Stomach smooth muscle (tissue), 2 donors: ENCODE data around the gene ERGIC3.

Experiments
- H3K27ac ChIP-seq: one replicate; pipeline ENCODE4 v1.7.0; 2013; ENCODE audit warnings: mild to moderate bottlenecking, low read length, inconsistent platforms
- H3K27me3 ChIP-seq, 2 donors: one replicate each; pipeline ENCODE4 v1.7.0; 2013; ENCODE audit warnings: low read length in 2 of 2; ENCODE audit not compliant: insufficient read depth in 2 of 2, control insufficient read depth in 1 of 2
- H3K36me3 ChIP-seq, 2 donors: one replicate each; pipeline ENCODE4 v1.7.0; 2013; ENCODE audit warnings: low read length in 2 of 2; ENCODE audit not compliant: control insufficient read depth in 2 of 2, insufficient read depth in 2 of 2
- H3K4me1 ChIP-seq: one replicate; pipeline ENCODE4 v1.7.0; 2013; ENCODE audit warnings: low read length; ENCODE audit not compliant: control insufficient read depth, insufficient read depth
- H3K4me3 ChIP-seq, 2 donors: one replicate each; pipeline ENCODE4 v1.7.0; 2013; ENCODE audit warnings: low read length in 2 of 2
- H3K9ac ChIP-seq, 2 donors: one replicate each; pipeline ENCODE4 v1.7.0; 2013; ENCODE audit warnings: low read length in 2 of 2, mild to moderate bottlenecking in 1 of 2
- H3K9me3 ChIP-seq, 2 donors: one replicate each; pipeline ENCODE4 v1.7.0; 2013; ENCODE audit warnings: low read length in 2 of 2; ENCODE audit not compliant: control insufficient read depth in 2 of 2
- donor health status: healthy.
- donor health status: Pancreatic carcinoma.

The ERGIC3 gene

GRCh38 chr20:35561671-35562070 is 19.8 kb downstream of the ERGIC3 start:
- Histone ChIP-seq H3K27me3 (no peaks in the 10 kb centered on the region), H3K4me1 (no peaks in the 10 kb centered on the region), H3K4me3 (no peak overlapping the region), H3K27ac (no peak overlapping the region), H3K9ac (no peak overlapping the region), H3K36me3 (peaks cover 2 to 9% of the 10 kb centered on the region in 2 donors), H3K9me3 (no peaks in the 10 kb centered on the region)

DNA sequence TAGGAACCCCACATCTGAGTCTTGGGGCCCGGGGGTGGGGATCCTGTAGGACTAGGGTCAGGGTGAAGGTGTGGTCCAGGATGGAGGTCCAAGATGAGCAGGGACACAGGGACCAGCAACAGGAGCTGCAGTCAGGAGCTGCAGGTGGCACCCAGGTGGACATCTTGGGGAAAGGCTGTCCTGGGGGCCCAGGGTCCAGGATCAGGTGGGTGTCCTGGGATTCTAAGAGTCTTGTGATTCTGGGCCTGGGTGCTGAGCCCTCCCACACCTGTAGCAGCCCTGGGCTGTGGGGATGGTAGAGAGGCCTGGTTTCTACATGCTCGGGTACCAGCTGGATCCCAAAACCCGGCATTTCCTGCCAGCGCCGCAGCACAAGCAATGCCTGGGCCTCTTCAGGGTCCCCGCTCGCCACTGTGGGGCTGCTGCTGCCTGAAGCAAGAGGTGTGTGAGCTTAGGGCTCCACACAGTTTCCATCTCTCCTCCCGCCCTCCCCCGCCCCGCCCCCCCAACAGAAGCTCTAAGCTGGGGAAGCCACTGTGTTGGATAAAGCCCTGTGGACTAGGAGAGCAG is 20.7 kb downstream of the ERGIC3 start:
- H3K27ac ChIP-seq = no peak overlapping the region
- no peak overlapping the region for H3K9ac ChIP-seq
- H3K4me3 ChIP-seq = no peak overlapping the region
- no peaks in the 10 kb centered on the region for H3K4me1 ChIP-seq
- no peaks in the 10 kb centered on the region for H3K27me3 ChIP-seq
- no peaks in the 10 kb centered on the region for H3K9me3 ChIP-seq
- peaks cover 0 to 3% of the 10 kb centered on the region in 2 donors for H3K36me3 ChIP-seq

DNA sequence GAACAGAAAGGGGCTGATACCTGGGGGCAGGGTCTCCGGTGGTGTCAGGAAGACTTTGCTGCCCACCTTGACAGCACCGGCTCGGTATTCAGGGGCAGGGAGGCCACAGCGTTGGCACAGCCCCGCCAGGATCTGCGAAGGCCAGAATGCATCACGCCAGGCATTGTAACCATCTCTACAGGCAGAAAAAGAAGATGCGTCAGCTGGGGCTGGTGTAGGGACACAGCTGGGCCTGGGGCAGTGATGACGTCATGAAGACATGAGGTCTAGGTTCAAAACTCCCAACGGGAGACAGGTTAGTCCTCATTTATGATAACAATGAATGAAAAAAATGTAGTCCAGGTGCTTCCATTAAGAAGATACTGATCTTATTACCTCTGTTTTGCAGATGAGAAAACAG is 22.0 kb downstream of the ERGIC3 start:
- Histone ChIP-seq H3K9me3 (no peaks in the 10 kb centered on the region), H3K4me1 (no peaks in the 10 kb centered on the region), H3K9ac (no peak overlapping the region), H3K36me3 (no peaks in the 10 kb centered on the region), H3K27ac (no peak overlapping the region), H3K27me3 (no peaks in the 10 kb centered on the region), H3K4me3 (no peak overlapping the region)

- no peak overlapping the region for H3K27ac ChIP-seq
- no peak overlapping the region for H3K9ac ChIP-seq
- no peaks in the 10 kb centered on the region for H3K27me3 ChIP-seq
- no peaks in the 10 kb centered on the region for H3K9me3 ChIP-seq
- H3K36me3 ChIP-seq = no peaks in the 10 kb centered on the region
- H3K4me3 ChIP-seq = no peak overlapping the region
- H3K4me1 ChIP-seq = no peaks in the 10 kb centered on the region
Measured at GRCh38 chr20:35564905-35565304, 23.0 kb downstream of the ERGIC3 start.

- no peaks in the 10 kb centered on the region for H3K36me3 ChIP-seq
- H3K9me3 ChIP-seq = peaks cover 0 to 2% of the 10 kb centered on the region in 2 donors
- no peak overlapping the region for H3K27ac ChIP-seq
- no peak overlapping the region for H3K9ac ChIP-seq
- H3K4me1 ChIP-seq = no peaks in the 10 kb centered on the region
- H3K27me3 ChIP-seq = no peaks in the 10 kb centered on the region
- H3K4me3 ChIP-seq = no peak overlapping the region
Measured at GRCh38 chr20:35568645-35569044, 26.8 kb downstream of the ERGIC3 start.

DNA sequence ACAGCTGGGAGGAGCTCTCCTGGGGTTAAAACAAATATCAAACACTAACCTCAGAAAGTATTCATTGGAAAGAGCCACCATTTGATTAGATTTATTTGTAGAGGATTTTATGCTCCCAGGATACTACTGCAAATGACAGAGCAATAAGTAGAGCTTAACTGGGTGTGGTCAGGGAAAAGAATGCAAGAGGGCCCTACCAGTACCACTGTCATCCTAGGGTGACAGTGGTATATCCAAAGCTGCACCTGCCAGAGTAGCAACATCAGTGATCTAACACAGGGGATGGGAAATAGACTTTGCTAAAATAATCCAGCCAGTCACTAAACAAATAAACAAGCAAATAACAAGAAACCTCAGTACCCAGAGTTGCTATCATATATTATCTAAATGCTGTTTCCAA is 29.7 kb downstream of the ERGIC3 start:
- Histone ChIP-seq H3K27me3 (no peaks in the 10 kb centered on the region), H3K4me1 (no peaks in the 10 kb centered on the region)

GRCh38 chr20:35572838-35573237 is 31.0 kb downstream of the ERGIC3 start:
- Histone ChIP-seq H3K36me3 (no peaks in the 10 kb centered on the region), H3K27ac (no peak overlapping the region)

More for the DNA sequence above, 29.7 kb downstream of the ERGIC3 start:
- no peaks in the 10 kb centered on the region for H3K36me3 ChIP-seq
- H3K9ac ChIP-seq = no peak overlapping the region
- H3K4me3 ChIP-seq = no peak overlapping the region
- no peak overlapping the region for H3K27ac ChIP-seq
- peaks cover 0 to 2% of the 10 kb centered on the region in 2 donors for H3K9me3 ChIP-seq

DNA sequence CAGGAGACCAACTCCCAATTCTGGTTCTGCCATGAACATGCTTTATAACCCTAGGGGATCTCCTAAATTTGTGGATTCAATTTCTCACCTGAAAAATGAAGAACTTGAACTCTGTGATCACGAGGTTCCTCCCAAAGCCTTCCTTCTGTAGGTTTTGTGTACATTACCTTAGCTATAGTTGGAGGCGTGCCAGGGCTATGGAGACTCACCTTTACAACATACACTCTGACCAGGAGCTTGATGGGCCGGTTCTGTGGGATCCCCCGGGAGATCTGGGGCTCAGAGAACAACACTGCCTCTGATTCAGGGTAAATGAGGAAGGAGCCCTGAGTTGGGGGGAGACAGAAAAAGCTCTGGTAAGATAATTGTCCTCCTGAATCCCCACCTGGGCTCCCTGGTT is 34.1 kb downstream of the ERGIC3 start:
- no peaks in the 10 kb centered on the region for H3K27me3 ChIP-seq
- peaks cover 0 to 2% of the 10 kb centered on the region in 2 donors for H3K9me3 ChIP-seq
- H3K4me3 ChIP-seq = no peak overlapping the region
- H3K36me3 ChIP-seq = no peaks in the 10 kb centered on the region
- no peak overlapping the region for H3K27ac ChIP-seq
- no peak overlapping the region for H3K9ac ChIP-seq
- no peaks in the 10 kb centered on the region for H3K4me1 ChIP-seq

More at GRCh38 chr20:35572838-35573237, 31.0 kb downstream of the ERGIC3 start:
- Histone ChIP-seq H3K27me3 (no peaks in the 10 kb centered on the region), H3K9me3 (peaks cover 0 to 2% of the 10 kb centered on the region in 2 donors), H3K4me1 (no peaks in the 10 kb centered on the region), H3K9ac (no peak overlapping the region), H3K4me3 (no peak overlapping the region)

DNA sequence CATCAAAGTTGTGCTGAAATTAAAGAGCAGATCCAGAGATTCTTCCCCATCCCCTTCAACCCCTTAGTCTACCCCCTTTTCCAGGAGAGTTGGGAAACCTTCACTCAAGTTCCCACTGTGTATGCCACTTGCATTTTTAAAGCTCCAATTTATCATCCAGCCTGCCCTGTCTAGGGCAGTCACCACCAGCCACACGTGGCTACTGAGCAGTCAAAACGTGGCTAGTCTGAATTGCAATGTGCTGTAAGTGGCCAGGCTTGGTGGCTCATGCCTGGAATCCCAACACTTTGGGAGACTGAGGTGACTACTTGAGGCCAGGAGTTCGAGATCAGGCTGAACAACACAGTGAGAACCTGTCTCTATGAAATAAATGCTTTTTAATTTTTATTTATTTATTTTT is 34.9 kb downstream of the ERGIC3 start:
- no peaks in the 10 kb centered on the region for H3K4me1 ChIP-seq
- no peak overlapping the region for H3K9ac ChIP-seq
- H3K4me3 ChIP-seq = no peak overlapping the region
- H3K9me3 ChIP-seq = peaks cover 0 to 2% of the 10 kb centered on the region in 2 donors
- H3K27me3 ChIP-seq = no peaks in the 10 kb centered on the region
- H3K36me3 ChIP-seq = no peaks in the 10 kb centered on the region
- no peak overlapping the region for H3K27ac ChIP-seq

DNA sequence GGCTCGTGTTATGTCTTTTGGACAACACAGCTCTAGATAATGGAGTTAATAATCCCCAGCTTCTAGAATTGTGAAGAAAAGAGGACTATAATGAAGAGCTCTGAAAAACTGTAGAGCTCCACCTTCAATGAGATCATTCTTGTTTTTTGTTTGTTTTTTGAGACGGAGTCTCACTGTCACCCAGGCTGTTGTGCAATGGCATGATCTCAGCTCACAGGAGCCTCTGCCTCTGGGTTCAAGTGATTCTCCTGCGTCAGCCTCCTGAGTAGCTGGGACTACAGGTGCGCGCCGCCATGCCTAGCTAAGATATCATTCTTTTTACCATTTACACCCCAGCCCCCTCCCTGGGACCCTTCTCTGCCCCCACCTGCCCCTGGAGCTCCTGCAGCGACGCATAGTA is 36.6 kb downstream of the ERGIC3 start:
- Histone ChIP-seq H3K36me3 (no peaks in the 10 kb centered on the region), H3K27me3 (no peaks in the 10 kb centered on the region), H3K9me3 (no peaks in the 10 kb centered on the region), H3K27ac (no peak overlapping the region), H3K4me3 (no peak overlapping the region), H3K4me1 (no peaks in the 10 kb centered on the region), H3K9ac (no peak overlapping the region)

- H3K27ac ChIP-seq = no peak overlapping the region
- no peaks in the 10 kb centered on the region for H3K9me3 ChIP-seq
- H3K4me3 ChIP-seq = no peak overlapping the region
- no peaks in the 10 kb centered on the region for H3K36me3 ChIP-seq
- H3K4me1 ChIP-seq = no peaks in the 10 kb centered on the region
- no peaks in the 10 kb centered on the region for H3K27me3 ChIP-seq
- H3K9ac ChIP-seq = no peak overlapping the region
Measured at GRCh38 chr20:35579196-35579595, 37.3 kb downstream of the ERGIC3 start.
